NCI-H1694 (cell line): ENCODE results near the gene ATP6V1F.
"Not testable (repeated sequence)": the region's sequence is repeated elsewhere in the genome, so short reads cannot be mapped to it uniquely, and the experiment has no call there.

Experiments
- DNase-seq: peaks from one replicate; lab custom pipeline; 2025; lab: John Stamatoyannopoulos, UW

ATP6V1F gene

DNA sequence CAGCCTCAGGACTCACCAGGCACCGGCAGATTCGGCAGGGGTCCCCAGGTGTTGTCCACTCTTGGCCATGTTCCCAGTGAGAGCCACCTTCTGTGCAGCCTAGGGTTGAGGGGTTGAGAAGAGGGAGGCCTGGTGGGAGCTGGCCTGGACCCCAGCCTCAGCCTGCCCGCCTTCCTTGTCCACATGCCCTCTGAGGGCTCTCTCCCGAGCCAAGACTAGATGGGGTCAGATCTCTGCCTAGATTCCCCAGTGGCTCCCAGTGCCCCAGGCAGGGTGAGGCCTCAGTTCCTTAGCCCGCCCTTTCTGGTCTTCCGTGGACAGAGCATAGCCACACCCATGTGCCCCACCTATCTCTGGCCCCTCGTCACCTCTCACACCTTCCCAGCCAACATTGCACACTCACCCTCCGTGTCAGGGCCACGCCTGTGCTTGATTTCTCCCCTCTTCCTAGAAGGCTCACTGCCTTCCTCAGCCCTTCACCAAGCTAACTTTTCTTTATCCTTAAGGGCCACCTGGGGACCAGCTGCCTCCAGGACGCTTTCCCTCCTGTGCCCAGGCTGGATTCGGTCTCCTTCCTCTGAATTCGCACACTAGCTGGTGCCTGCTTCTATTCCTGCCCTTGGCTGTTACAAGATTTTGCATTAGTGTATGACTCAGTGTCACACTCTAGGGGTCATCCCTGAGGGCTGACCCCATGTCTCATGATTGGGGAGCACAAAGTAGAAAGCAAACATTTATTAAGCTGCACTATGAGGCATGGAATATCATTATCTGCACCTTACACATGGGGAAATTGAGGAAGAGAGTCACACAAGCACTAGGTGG lies 40.3 kb downstream of the ATP6V1F start:
- DNase-seq = no peak

DNA sequence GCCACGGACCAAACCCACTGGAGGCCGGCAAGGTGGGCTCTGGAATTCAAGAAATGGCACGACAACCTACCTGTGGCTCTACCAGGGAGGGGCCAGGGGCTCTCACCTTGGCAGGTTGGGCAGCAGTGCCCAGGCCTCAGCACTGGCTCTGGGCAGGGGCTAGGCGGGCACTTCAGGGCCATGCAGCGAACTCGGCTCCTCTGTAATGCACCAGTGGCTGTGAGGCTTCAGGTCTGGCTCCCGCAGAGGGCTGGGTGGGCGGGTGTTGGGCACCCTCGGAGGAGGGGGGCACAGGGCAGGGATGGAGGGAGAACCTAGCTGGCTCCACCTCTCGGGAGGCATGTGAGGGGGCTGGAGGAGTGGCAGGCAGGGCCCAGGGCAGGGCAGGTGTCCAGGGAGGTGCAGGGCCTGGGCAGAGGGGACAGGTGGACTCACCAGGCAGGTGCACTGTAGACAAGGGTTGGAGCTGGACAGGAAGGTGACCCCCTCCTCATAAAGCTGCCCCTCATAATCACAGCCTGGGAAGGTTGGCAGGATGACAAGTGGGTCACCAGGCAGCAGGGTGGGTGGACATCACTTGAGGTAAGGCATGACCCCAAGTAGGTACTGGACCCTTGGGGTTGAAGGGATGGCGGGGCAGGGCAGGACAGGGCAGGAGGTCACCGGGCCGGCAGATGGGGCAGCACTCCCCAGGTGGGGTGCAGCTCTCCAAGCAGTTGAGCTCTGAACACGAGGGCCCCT lies 41.1 kb downstream of the ATP6V1F start:
- no peak for DNase-seq

DNA sequence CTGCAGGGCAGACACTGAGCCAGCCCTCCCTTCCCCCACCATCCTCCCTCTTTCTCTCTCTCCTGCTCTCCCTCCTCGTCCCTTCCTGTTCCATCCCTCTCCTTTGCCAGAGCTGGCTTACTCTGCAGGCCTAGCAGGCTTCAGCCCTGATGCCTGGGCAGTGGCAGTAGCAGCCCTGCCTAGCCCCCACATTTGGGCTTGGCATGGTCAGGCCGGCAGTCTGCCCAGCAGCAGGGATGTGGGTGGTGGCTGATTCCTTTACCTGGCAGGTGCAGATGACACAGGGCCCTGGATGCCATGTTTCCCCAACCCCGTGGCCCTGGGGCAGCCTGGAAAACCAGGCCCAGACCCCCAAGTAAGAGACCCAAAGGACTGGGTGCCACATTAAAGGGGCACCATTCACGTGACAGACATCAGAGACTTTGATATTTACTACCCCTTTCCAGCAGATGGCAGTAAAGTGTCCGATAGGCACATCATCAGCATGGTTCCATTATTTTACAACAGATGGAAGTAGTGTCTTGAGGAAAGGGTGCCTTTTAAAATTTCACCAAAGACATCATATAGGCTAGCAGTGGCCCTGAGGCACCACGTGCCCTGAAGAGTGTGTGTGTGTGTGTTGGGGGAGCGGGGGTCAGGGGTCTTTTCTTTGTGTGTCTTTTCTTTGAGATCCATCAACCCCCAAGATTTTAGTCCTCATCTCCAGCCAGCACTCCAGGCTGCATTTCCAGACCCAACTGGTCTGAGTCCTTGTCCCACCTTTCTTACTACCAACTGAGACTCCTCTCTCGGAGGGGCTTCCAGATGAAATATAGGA lies 41.9 kb downstream of the ATP6V1F start:
- DNase-seq = peak; percentile 63

DNA sequence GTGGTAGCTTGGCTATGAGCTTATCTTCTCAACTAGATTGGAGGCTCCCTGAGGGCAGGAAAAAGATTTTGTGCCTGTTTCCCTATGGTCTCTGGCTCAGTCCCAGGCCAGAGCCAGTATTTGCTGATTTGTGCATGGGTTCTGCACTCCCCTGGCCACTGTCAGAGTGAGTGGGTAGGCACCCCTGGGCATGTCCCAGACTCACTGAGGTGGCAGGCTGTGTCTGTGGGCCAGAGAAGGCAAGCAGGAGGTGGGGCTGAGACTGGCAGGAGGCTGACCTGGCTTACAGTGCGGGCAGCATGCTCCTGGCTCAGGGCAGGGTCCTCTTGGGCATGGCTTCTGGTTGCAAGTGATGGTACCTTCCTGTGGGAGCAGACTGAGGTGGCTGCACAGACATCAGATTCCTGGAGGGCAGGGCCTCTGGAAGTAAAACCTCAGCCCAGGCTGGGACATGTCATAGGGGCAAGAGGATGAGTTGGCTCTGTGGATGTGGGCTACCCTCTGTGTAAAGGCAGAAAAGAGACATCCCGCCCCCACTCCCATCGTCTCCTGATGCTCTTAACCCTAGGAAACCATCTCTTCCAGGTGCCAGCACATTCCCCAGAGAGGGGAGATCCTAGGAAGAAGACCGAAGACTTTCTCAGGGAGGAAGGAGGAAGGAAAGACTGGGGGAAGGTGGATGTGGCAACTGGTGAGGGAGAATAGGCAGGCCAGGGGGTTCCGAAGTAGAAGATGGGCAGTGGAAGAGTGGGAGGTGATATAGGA lies 43.5 kb downstream of the ATP6V1F start:
- no peak for DNase-seq

DNA sequence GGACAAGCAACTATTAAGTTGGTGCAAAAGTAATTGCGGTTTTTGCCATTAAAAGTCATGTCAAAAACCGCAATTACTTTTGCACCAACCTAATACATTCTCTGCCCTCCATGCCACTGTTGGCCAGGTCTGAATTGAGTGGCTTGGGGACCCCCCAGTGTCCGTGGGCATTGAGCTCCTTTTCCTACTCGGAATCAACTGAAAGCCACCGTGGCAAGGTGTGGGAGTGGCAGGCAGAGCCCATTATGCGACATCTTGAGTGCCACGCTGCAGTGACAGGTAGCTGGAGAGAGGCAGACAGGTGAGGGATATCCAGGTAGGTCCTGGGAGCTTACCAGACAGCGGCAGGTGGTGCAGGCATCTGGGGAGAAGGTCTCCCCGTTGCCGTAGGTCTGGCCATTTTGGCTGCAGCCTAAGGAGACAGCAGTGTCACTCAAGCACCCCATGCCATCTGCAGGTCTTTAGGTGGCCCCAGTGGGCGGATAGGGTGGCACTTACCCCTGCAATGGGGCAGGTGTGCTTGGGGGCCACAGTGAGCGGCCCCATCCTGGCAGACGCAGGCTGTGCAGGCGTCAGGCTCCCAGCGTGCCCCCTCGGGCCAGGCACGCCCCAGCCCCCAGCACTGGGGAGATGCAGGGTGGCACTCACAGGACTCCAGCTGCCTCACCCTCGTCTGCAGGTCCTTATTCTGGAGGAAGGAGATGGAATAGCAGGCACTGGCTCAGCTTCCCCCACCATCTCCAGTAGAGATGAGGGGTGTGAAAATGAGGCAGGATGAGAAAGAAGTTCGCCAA lies 44.3 kb downstream of the ATP6V1F start:
- peak; percentile 3 for DNase-seq

DNA sequence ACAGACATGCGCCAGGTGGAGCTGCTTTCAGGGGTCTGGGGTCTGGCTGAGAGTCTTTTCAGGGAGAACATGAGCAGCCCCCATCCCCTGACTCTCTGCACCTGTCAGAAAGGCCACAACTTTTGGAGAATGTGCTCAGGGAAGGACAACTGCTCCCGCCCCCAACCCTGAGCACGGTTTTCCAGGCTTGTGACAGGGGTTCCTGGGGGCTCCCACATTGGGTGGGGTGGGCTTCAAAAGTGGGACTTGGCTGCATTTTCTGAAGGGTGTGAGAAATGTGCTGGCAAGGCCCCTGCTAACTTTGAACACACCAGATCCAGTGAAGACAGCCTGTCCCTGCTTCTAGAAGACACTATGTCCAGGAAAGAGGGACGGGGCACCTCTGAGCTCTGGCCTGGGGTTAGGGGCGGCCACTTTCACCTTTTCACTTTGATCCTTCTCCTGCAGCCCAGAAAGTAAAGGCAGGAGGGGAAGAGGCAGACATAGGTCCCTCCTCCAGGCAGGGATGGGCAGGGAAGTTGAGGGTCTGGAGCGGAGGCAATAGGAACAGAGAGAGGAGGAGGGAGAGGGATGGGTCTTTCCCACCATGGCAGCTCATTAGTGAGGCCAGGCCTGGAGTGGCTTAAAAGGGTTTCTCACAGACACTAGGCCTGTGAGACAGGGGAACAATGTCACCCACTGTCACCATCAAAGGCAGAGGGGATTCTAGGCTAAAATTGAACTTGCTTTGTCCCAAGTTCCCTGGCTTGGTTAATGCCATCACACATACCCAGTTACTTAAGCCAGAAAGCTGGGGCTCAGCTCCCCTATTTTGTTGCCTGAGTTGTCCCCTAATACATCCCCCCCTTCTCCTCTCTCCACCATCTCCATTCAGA lies 46.3 kb downstream of the ATP6V1F start:
- no peak for DNase-seq

DNA sequence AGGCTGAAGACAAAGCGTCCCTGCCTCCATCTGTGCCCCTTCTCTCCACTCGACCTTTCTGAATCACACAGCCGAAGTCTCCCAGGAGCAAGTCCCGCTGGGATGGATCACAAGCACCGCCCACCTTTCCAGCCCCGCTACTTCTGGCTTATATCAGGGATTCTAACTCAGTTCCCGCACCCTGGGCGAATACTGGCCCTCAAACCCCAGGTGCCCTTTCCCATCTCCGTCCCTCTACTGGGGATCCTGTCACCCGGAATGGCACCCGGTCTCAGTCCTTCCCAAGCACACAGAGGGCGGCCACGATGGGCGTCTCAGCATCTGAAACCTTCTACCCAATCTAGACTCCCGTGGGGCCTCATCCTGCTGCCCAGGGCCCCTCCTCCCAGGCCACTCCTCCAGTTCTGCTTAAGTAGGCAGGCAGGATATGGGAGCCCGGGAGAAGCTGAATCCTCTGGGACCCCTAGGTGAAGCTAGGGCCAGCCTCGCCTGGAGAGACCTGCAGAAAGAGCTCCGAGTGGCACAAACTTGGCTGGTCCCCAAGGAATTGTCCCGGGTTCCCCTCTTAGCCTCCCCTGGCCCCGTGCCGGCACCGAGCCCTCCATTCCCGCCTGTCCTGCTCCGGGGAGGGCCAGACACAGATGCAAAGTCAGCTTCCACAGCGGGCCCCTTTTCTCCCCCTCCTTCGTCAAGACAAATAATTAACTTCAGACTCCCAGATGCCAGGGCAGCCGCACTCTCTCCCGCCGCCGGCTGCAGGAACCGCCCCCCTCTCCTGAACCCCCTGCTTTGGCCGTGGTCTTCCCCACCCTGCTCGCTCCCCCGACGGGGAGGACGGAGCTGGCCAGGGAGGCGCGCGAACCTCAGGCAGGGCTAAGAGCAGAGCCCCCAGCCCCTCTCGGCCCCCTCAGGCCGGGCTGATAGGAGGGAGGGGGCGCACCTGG lies 47.2 kb downstream of the ATP6V1F start:
- no peak for DNase-seq

DNA sequence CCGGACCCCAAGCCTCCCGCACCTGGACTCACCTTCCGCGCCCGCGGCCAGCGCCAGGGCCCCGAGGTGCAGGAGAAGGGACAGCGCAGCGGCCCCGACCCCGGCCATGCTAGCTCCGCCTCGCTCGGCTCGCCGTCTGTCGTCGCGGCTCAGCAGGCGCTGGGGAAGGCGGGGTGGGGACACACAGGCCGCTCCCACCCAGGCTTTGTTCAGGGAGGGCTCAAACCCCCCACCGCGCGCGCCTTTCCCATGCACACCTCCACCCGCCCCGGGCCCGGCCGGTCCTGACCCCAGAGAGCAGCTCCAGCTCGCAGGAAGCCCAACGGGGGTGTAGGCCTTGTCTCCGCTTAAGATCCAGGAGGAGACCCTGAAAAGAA lies 47.9 kb downstream of the ATP6V1F start, which contains the start of gene KCP:
Gene KCP (minus strand): TSS at position 141 of the 377 bp plus-strand sequence. CDS start 33 bp downstream, at position 108.
- no peak for DNase-seq

DNA sequence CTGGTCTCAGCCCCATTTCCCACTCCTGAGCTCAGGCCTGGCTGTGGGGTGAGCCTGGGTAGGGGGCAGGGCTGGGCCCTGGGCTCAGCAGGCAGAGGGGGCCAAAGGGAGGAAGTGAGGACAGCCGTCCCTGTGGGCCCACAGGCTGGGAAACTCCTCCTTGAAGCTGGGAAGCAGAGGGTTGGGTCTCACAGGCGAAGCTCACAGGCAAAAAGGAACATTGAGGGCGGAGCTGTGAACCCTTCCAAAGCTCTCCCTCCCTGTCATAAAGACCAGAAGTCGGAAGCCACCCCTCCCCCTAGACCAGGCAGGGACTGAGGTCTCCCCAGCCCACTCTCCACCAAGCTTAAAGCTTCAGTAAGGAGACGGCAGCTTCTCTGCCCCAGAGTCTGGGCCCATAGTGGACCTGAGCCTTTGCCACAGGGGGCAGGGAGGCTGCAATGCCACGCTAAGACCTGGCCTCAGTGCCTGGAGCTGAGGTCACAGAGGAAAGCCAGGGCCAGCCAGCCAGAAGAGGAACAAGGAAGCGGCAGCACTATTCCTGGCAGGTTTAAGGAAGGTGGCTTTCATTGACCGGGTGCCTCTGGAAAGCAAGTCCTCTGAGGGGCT lies 48.9 kb downstream of the ATP6V1F start:
- DNase-seq = no peak

DNA sequence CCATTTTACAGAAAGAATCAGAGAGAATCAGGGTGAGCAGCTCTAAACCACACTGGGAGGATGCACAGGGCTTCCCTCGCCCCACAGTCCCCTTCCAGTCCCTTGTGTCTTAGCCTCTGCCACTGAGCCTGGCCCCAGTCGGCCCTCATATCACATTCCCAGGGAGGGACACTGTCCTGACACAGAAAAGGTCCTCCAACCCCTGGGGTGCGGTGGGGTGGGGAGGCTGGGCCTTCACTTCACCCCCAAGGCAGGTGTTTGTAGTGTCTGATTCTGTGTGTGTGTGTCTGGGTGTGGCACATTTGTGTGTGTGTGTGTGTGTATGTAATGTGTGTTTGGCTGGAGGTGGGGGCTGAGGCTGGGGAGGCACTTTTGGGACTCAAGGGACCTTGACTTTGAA lies 49.6 kb downstream of the ATP6V1F start:
- no peak for DNase-seq

DNA sequence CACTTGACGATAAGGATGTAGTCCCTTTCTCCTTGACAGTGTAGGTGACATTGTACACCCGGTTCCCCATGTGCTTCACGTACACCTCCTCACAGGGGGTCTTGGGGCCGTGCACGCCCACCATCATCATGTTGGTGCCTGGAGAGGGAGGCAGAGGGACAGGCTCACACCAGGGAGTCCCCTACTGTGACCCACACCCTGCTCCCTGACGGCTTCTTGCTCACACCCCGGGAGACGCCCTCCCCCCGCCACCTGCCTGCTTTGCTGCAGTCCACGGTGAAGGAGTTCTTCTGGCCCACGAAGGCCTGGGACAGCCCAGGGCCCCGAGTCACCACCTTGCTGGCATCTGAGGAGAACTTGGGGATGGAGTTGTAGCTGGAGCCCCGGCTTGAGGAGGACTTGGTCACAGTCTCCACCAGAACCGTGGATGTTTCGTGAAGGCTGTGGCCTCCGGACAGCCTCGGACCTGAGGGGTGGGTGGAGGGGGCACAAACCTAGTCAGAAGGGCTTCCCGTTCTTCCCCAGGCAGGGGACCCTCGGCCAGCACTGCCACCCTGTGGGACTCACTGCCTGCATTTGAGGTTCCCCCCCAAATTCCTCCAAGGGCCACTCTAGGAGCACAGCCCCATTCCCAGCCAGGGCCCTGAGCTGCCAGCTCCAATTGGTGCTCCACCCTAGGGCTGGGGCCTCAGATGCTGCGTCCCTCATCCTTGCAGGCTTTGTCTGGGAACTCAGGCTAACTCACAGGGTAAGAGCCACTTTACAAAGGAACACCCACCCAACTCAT lies 50.2 kb downstream of the ATP6V1F start:
- not testable (repeated sequence) for DNase-seq

DNA sequence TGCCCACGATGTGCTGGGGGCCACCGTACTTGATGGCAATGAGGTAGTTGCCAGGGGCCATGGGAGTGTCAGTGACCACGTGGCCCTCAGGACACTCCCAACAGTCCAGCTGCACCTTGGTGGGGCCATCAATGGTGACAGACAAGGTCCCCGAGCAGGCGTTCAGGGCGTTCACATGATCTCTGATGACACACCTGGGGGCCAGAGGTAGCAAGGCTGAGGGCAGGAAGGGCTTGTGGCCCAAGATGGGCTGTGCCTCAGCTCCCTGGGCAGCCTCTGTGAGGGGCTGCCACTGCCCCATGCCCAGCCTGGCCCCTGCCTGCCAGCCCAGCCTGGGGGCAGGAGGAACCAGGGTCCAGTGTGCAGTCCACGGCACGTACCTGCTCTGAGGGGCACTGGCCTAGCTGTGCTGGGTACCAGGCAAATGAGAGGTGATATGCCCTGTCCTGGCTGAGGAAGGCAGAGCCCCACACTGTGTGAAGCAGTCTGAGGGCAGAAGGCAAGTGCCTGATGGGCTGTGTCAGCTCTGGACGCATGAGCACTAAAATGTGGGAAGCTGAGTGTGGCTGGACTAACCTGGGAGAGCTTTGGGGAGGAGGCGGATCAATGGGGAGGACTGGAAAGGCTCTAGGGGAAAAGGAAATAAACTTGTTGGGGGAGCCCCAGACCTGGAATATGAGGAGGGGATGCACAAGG lies 51.4 kb downstream of the ATP6V1F start:
- DNase-seq = no peak

DNA sequence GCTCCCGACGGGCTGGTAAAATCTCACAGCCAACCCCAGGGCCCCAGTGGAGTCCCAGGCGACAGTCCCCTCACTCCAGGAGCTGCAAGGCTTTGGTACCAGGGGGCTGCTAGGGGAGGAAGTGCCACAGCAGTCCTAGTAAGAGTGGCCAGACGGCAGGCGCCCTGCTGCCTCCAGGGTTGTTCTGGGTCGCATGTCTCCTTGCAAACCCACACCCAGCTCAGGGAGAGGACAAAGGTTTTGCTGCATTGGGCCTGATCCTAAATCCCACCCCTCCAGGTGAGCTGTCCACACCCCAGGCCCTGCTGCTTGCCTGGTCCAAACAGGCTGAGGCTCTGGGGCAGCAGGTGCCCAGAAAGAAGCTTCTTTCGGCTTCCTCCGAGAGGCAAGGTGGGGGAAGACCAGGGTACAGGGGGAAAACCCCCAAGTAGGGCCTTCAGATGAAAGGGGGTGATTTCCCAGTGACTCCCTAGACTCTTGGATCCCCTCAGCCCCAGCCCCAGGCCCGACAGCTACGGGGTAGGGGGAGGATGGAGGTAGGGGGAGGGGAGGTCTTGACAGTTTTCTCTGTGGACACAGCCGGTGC lies 52.0 kb downstream of the ATP6V1F start:
- no peak for DNase-seq

DNA sequence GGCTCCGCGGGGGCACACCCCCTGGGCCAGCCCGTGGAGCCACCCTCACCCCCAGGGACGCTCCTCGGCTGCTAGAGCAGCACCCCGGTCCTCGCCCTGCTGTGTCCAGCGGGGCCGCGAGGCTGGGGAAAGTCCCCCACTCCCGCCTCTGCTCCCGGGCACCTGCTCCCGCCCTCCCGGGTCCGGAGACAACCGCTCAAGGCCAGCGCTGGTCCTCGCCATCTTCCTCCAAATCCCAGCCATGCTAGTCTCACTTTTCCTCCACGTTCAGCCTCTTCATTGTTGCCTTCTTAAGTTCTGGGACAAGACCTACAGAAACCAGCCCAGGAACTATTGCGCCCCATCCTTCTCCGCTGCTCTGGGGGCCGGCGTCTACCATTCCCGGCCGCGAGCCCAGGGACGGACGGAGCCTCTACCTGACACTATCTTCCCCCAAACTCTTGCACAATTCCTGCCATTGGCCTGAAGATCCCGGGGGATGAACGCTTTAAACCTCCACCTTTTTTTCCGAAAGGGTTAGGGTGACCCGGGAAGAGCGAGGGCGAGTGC lies 52.7 kb downstream of the ATP6V1F start:
- DNase-seq = no peak
